Gastroesophageal sphincter (tissue), 3 donors: ENCODE data around the gene SYTL4.

Source experiments
- POLR2A ChIP-seq, 2 donors: fragments of 450-650 bp; IDR thresholded peaks; one replicate each; pipeline ENCODE4 v1.6.1; 2017; ENCODE audit warnings: antibody characterized with exemption in 2 of 2, mild to moderate bottlenecking in 2 of 2, moderate library complexity in 1 of 2
- TF ChIP-seq, protein P1 (sequence below), 4 experiments: fragments of 200-600 bp in 2 of 4; fragments of 450-650 bp in 2 of 4; sonication (generic) in 1 of 4; IDR thresholded peaks; one replicate each; pipeline ENCODE4 v1.5.1; 2017 to 2019; ENCODE audit warnings: antibody characterized with exemption in 4 of 4, mild to moderate bottlenecking in 2 of 4, moderate library complexity in 2 of 4

DNA sequence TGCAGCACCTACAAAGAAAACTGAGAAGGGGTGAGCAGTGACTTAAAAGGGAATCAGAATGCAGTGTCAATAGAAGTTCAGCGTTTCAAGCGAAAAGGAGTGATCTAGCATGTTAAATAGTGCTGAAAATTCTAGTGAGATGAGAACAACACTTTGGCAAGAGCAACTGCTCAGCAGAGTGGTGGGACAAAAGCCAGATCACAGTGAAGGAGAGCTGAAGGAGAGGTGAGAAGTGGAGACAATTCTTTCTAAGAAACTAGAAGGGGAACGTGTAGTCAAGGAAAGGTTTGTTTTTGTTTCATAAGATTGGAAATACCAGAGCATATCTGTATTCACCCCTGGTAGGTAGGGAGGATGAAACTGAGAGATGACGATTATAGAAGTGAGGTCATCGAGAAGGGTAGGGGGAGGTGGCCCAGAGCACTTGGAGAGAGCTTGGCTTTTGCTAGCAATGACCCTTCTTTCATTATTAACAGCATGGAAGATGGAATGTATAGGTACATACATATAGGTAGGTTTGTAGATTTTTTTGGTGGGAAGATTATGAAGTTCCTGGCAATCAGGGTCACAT is 54.2 kb downstream of the SYTL4 start:
- no peak for TF ChIP-seq POLR2A (IDR thresholded peaks at IDR 0.05)
- TF ChIP-seq, protein P1, sequence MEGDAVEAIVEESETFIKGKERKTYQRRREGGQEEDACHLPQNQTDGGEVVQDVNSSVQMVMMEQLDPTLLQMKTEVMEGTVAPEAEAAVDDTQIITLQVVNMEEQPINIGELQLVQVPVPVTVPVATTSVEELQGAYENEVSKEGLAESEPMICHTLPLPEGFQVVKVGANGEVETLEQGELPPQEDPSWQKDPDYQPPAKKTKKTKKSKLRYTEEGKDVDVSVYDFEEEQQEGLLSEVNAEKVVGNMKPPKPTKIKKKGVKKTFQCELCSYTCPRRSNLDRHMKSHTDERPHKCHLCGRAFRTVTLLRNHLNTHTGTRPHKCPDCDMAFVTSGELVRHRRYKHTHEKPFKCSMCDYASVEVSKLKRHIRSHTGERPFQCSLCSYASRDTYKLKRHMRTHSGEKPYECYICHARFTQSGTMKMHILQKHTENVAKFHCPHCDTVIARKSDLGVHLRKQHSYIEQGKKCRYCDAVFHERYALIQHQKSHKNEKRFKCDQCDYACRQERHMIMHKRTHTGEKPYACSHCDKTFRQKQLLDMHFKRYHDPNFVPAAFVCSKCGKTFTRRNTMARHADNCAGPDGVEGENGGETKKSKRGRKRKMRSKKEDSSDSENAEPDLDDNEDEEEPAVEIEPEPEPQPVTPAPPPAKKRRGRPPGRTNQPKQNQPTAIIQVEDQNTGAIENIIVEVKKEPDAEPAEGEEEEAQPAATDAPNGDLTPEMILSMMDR (IDR thresholded peaks at IDR 0.05): no peak
